Measurements from ENCODE around the gene CDH4. TPM values are rescaled to one million over a fixed set of nuclear protein-coding genes. Genes with fewer than 3 reads are reported as not detected.

CDH4 gene
- total RNA-seq, result 0.42 TPM
- polyA plus RNA-seq, result 0.04 TPM

DNA sequence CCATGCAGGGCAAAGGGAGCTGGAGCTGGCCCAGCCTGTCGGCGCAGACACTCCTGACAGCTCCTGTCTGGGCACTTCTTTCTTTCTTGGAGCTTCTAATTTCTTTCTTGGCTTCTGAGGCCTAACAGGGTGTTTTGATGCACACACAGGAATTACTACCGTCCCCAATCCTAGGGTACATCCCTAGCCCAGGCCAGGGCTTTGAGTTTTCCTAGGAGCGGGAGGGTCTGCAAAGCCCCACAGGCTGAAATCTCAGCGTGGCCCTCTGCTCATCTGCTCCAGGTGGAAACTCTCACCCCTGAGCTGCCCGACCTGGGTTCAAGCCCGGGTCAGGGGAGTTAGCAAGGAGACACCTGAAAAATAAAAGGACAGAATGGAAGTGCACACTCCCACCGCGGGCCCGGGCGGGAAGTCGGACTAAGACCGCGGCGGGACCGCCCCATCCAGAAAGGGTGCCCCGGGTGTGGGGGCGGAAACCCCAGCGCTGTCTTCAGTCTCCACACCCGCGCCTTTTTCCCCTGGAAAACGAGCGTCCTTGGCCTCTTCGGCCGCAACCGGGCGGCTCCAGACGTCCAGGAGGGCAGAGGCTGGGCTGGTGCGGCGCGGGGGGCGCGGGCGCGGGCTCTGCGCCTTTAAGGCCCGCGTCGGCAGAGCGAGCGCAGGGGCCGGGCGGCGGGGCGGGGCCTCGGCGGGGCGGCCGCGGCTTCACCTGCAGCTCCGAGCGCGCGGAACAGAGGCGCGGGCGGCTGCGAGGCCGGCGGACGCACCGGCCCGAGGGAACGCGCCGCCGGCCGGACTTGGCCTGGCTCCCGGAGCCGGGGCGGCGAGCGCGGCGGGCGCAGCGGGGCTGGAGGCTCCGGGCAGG, at the start of gene CDH4:
Gene CDH4 (plus strand): TSS at position 733 of the 865 bp plus-strand sequence.
- WGBS, result 4% methylated on average over 78 of the region's 78 CpGs
- H3K4me3 ChIP-seq (ENCODE audit: low read depth, low read length), result peak within 1 kb of the TSS; percentile 29

DNA sequence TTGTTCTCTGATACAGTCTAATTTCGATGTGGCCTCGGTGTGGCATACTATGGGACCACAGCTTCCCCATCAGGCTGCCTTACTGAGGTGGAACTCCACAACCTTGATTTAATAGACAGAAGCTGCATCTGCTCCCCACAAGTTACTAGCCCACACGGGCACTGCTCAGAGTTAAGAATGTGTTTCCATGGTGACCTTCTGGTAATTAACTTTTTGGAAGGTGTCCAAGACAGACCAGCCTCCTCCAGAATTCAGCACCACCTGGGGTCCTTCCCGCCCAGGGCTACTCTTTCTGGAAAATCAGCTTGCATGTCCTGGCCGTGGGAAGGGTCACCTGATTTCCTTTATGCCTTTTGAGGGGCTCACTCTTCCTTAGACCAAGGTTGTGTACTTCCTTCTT, 48.7 kb upstream of the CDH4 start:
- no peak overlapping the region for H3K4me3 ChIP-seq (ENCODE audit: low read depth, low read length)
- DNase-seq (ENCODE audit: extremely low spot score), result no peak
- WGBS, result 53% methylated on average over 5 of the region's 5 CpGs
- H3K4me1 ChIP-seq (ENCODE audit: insufficient read depth), result no peaks in the 10 kb centered on the region
- H3K36me3 ChIP-seq (ENCODE audit: insufficient read depth), result no peaks in the 10 kb centered on the region
- H3K27ac ChIP-seq (ENCODE audit: low read depth), result no peak overlapping the region

More for the DNA sequence above, at the start of gene CDH4:
- Histone ChIP-seq H3K36me3 (ENCODE audit: insufficient read depth) (no peaks in the 10 kb centered on the region), H3K27ac (ENCODE audit: low read depth) (no peak within 1 kb of the TSS), H3K4me1 (ENCODE audit: insufficient read depth) (peaks cover 2% of the 10 kb centered on the region)
- DNase-seq (ENCODE audit: extremely low spot score), result no peak

DNA sequence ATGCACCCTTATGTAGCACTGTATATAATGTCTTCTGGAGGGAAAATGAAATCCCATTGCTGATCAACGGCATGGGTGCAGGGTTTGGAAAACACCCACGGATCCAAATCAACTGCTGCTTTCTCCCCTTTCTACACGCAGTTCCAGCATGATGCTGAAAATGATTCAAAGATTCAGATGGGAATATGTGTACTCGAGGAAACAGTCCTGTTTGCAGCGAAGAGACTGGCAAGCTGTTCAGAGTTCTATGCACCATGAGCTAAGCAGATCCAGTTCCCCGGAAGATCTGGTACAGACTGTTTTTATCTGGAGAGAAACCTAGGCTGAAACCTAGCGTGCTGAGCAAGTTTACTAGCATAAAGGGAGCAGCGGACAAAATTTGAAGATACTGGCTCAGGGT, 47.9 kb upstream of the CDH4 start:
- Histone ChIP-seq H3K36me3 (ENCODE audit: insufficient read depth) (no peaks in the 10 kb centered on the region), H3K4me1 (ENCODE audit: insufficient read depth) (no peaks in the 10 kb centered on the region)
- WGBS, result 83% methylated on average over 8 of the region's 8 CpGs

DNA sequence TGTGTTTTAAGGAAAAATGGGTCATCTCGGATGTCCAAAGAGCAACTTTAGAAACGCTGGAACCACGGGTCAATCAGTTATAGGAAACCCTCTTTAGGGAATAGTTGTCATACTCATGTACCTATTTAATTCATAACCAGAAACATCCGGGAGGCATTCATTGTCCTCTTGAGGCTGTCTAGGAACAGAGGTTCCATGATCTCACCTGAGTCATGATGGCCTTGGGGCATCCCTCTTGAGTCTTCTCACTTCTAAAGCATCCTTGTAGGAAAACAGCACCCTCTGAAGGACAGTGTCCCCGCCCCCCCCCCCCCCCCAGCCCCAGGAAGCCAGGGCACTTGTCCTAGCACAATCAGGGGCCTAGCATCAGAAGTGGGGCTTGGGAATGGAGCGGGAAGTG, 46.3 kb upstream of the CDH4 start:
- H3K4me1 ChIP-seq (ENCODE audit: insufficient read depth), result no peaks in the 10 kb centered on the region
- no peaks in the 10 kb centered on the region for H3K36me3 ChIP-seq (ENCODE audit: insufficient read depth)
- no peak overlapping the region for H3K4me3 ChIP-seq (ENCODE audit: low read depth, low read length)
- 72% methylated on average over 6 of the region's 6 CpGs for WGBS
- no peak for DNase-seq (ENCODE audit: extremely low spot score)
- H3K27ac ChIP-seq (ENCODE audit: low read depth), result no peak overlapping the region

More for the DNA sequence above, 47.9 kb upstream of the CDH4 start:
- DNase-seq (ENCODE audit: extremely low spot score), result no peak
- Histone ChIP-seq H3K4me3 (ENCODE audit: low read depth, low read length) (no peak overlapping the region), H3K27ac (ENCODE audit: low read depth) (no peak overlapping the region)

DNA sequence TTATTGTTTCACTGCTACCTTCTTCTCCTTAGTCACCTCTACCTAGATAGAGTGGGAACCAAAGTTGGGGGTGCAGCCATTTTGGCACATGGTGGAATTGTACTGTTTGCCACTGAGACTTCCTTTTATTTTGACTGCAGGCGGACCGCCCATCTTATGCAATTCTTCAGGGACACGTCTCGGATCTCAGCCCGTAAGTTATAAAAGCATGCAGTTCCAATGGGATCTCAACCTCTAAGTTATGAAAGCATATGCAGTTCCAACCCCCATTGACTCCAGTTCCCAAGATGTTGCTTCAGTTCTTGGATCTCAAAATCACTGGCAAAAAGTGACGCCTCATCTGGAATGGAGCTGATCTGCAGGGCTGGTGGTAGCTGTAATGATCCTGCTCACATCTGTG, 41.2 kb upstream of the CDH4 start:
- no peaks in the 10 kb centered on the region for H3K36me3 ChIP-seq (ENCODE audit: insufficient read depth)
- no peak overlapping the region for H3K27ac ChIP-seq (ENCODE audit: low read depth)
- no peaks in the 10 kb centered on the region for H3K4me1 ChIP-seq (ENCODE audit: insufficient read depth)
- no peak overlapping the region for H3K4me3 ChIP-seq (ENCODE audit: low read depth, low read length)
- 73% methylated on average over 6 of the region's 6 CpGs for WGBS
- DNase-seq (ENCODE audit: extremely low spot score), result no peak

DNA sequence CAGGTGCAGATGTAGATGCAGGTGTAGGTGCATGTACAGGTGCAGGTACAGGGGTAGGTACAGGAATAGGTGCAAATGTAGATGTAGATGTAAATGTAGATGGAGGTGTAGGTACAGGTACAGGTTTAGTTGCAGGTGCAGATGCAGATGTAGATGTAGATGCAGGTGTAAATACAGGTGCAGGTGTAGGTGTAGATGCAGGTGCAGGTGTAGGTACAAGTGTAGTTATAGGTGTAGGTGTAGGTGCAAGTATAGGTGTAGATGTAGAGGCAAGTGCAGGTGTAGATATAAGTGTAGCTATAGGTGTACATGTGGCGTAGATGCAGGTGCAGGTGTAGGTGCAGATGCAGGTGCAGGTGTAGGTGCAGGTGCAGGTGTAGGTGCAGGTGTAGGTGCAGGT, 34.2 kb upstream of the CDH4 start:
- H3K4me3 ChIP-seq (ENCODE audit: low read depth, low read length), result no peak overlapping the region
- no peaks in the 10 kb centered on the region for H3K36me3 ChIP-seq (ENCODE audit: insufficient read depth)
- no peak for DNase-seq (ENCODE audit: extremely low spot score)
- H3K27ac ChIP-seq (ENCODE audit: low read depth), result no peak overlapping the region
- WGBS, result 96% methylated on average over 1 of the region's 1 CpG
- H3K4me1 ChIP-seq (ENCODE audit: insufficient read depth), result no peaks in the 10 kb centered on the region

DNA sequence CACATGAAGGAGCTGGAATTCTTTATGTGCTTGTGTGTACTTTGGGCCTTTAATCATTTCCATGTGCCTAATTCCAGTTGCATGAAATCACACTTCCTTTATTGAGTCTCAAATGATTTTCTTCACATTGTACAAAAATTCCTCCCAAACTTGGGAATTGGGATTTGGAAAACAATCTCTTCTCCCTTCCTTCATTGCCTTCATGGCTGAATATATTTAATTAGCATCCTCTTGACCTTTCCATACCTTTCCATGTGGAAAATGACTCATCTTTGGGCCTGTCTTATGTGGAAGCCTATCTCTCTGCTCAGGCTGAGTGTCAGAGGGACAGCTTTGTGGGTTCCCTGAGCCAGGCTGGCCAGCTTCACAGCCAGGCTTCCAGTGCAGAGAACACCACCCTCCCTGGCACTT, 33.0 kb upstream of the CDH4 start:
- Histone ChIP-seq H3K27ac (ENCODE audit: low read depth) (no peak overlapping the region), H3K36me3 (ENCODE audit: insufficient read depth) (no peaks in the 10 kb centered on the region), H3K4me3 (ENCODE audit: low read depth, low read length) (no peak overlapping the region), H3K4me1 (ENCODE audit: insufficient read depth) (no peaks in the 10 kb centered on the region)
- DNase-seq (ENCODE audit: extremely low spot score), result no peak

DNA sequence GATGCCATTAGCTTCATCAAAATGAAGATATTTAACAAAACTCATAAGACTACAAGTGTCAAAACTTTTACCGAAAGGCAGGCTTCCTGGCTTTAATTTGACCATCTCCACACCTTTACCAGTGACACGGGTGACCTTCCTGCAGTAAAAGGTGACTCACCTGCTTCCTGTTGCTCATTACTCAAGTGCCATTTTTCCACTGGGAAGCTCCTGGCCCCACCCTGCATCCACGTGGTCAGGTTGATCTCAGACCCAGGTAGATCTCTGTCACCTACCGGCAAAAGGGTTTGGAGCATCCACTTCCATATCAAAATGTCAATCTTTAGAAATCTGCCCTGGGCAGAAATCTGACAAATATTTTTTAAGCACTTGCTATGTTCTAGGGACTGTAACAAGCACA, 31.9 kb upstream of the CDH4 start:
- WGBS, result 73% methylated on average over 4 of the region's 4 CpGs

DNA sequence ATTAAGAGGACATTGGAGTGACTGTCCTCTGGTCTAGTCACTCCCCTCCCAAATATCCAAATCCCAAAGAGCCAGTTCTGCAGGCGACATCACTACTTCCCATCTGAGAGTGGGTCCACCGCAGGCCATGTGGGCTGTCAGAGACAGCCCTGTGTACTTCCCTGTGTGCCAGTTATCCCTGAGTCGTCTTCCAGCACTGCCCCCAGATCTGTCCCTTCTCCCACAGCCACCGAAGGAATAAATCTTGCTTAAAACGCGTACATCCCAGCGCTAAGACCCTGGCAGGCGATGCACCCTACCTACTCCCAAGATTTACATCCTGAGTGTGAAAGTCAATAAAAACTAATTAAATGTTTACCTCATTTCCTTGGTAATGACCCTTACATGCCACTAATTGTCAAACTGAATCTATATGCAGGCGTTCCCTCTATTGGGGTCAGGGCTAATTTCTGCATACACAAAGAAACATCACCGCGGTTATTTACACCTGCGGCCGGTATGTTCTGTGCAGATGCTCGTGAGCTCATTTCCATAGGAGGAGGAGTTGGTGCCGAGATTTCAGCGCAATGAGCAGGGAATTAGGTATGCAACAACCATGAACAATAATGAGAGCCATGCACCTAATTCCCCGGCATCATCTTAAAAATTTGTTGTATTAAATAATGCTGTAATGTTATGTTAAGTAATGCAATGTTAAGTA, 31.3 kb upstream of the CDH4 start:
- no peak for DNase-seq (ENCODE audit: extremely low spot score)
- 68% methylated on average over 17 of the region's 17 CpGs for WGBS

More for the DNA sequence above, 31.9 kb upstream of the CDH4 start:
- no peaks in the 10 kb centered on the region for H3K4me1 ChIP-seq (ENCODE audit: insufficient read depth)
- no peaks in the 10 kb centered on the region for H3K36me3 ChIP-seq (ENCODE audit: insufficient read depth)
- H3K4me3 ChIP-seq (ENCODE audit: low read depth, low read length), result no peak overlapping the region
- no peak for DNase-seq (ENCODE audit: extremely low spot score)
- no peak overlapping the region for H3K27ac ChIP-seq (ENCODE audit: low read depth)

DNA sequence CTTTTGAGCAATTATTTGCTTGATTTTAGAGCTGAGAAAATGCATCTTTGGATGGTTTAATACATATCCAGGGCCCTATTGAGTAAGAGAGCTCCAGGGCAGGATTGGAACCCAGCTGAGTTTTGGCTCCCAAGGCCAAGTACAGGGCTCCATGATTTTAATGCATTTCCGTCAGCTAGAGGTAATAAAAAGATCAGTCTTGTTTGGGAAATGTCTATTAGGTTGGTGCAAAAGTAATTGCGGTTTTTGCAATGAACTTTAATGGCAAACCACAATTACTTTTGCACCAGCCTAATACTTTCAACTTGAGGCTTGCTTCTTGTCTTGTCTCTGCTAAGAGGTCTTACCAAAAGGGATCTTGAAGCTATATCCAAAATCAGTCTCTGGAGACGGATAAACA, 29.4 kb upstream of the CDH4 start:
- Histone ChIP-seq H3K27ac (ENCODE audit: low read depth) (no peak overlapping the region), H3K4me1 (ENCODE audit: insufficient read depth) (no peaks in the 10 kb centered on the region), H3K36me3 (ENCODE audit: insufficient read depth) (no peaks in the 10 kb centered on the region), H3K4me3 (ENCODE audit: low read depth, low read length) (no peak overlapping the region)
- no peak for DNase-seq (ENCODE audit: extremely low spot score)
- WGBS, result 77% methylated on average over 3 of the region's 3 CpGs

More for the DNA sequence above, 31.3 kb upstream of the CDH4 start:
- no peak overlapping the region for H3K27ac ChIP-seq (ENCODE audit: low read depth)
- no peak overlapping the region for H3K4me3 ChIP-seq (ENCODE audit: low read depth, low read length)
- no peaks in the 10 kb centered on the region for H3K36me3 ChIP-seq (ENCODE audit: insufficient read depth)
- no peaks in the 10 kb centered on the region for H3K4me1 ChIP-seq (ENCODE audit: insufficient read depth)

DNA sequence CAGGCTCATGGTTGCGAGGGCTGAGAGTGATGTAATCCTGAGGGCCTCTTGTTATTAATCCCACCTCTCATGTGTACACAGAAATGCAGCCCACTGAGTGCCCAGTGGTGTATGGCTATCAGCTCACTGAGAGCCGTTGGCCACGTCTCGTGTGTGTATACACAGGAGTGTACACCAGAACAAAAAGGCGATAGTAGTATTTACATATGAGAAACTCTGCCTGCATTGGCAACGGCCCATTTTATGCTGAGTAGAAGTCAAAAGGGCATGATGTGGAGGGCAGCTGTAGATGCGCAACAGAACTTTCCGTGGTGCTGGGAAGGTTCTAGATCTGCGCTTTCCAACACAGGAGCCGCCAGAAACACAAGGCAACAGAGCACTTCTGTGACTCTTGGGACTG, 28.9 kb upstream of the CDH4 start:
- no peak overlapping the region for H3K4me3 ChIP-seq (ENCODE audit: low read depth, low read length)
- no peak for DNase-seq (ENCODE audit: extremely low spot score)
- no peak overlapping the region for H3K27ac ChIP-seq (ENCODE audit: low read depth)
- 87% methylated on average over 10 of the region's 10 CpGs for WGBS
- no peaks in the 10 kb centered on the region for H3K36me3 ChIP-seq (ENCODE audit: insufficient read depth)
- no peaks in the 10 kb centered on the region for H3K4me1 ChIP-seq (ENCODE audit: insufficient read depth)

DNA sequence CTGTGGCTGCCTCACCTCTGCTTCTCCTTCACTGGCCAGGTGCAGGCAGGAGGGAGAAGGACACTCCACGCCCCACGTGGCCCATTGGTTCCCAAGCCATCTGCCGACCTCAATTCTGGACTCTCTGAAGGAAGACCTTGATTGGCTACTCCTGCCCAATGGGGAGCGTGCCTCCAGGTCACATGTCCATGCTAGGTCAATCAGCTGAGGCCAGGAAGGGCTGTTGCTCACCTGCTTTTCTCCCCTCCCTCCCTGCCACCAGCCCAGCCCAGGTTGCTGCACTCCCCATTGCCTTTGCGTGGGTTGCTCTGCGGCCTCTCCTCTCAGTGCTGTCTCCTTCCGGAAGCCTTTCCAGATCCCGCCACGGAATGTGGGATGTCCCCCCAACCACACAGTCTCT, 21.9 kb upstream of the CDH4 start:
- no peaks in the 10 kb centered on the region for H3K36me3 ChIP-seq (ENCODE audit: insufficient read depth)

DNA sequence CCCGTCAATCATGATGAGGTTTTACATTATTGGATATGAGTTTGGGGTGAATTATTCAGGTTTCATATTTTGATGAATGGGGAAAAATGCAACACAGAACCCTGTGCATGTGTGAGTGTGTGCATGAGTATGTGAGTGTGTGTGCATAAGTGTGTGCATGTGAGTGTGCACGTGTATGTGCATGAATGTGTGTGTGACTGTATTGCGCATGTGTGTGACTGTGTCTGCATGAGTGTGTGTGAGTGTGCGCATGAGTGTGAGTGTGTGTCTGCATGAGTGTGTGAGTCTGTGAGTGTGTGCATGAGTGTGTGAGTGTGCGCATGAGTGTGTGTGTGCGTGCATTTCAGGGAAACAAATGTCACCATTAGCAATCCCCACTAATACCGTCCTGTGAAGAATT, 18.5 kb upstream of the CDH4 start:
- 91% methylated on average over 7 of the region's 7 CpGs for WGBS
- Histone ChIP-seq H3K4me1 (ENCODE audit: insufficient read depth) (no peaks in the 10 kb centered on the region), H3K4me3 (ENCODE audit: low read depth, low read length) (no peak overlapping the region), H3K27ac (ENCODE audit: low read depth) (no peak overlapping the region), H3K36me3 (ENCODE audit: insufficient read depth) (no peaks in the 10 kb centered on the region)
- DNase-seq (ENCODE audit: extremely low spot score), result no peak

More for the DNA sequence above, 21.9 kb upstream of the CDH4 start:
- no peaks in the 10 kb centered on the region for H3K4me1 ChIP-seq (ENCODE audit: insufficient read depth)
- H3K27ac ChIP-seq (ENCODE audit: low read depth), result no peak overlapping the region
- no peak for DNase-seq (ENCODE audit: extremely low spot score)
- no peak overlapping the region for H3K4me3 ChIP-seq (ENCODE audit: low read depth, low read length)
- 88% methylated on average over 9 of the region's 9 CpGs for WGBS

DNA sequence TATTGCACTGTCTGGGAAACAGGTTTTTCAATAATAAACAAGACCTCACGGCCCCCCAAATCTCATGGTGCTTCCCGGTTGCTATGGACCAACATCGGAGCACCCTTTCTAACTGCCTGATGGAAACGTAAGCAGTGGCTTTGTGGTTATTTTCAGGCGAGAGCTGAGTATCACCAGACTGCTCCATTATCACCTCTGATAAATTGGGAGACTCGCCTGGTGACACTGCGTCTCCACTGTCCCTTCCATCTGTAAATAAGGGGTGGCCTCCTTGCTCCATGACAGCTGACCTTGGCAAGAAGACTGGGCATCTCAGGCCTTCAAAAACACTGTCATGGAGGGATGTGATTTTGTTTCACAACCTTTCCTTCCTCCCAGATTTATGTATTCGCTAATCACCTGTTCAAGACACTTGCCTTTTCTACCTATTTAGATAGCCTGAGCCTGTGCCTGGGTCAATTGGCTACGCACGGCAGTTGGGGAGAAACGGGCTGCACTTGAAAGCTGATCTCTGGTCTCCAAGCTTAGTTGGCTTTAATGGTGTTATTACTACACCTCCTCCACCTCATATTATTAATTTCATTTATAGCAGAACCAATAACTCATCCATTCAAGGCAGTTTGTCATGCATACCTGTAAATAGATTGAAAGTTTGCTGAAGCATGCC, 17.7 kb upstream of the CDH4 start:
- H3K4me3 ChIP-seq (ENCODE audit: low read depth, low read length), result no peak overlapping the region
- H3K4me1 ChIP-seq (ENCODE audit: insufficient read depth), result no peaks in the 10 kb centered on the region
- 57% methylated on average over 11 of the region's 11 CpGs for WGBS
- H3K36me3 ChIP-seq (ENCODE audit: insufficient read depth), result no peaks in the 10 kb centered on the region
- no peak for DNase-seq (ENCODE audit: extremely low spot score)
- H3K27ac ChIP-seq (ENCODE audit: low read depth), result no peak overlapping the region

Measured in urinary bladder (tissue), 4 donors.